Erythroblast (primary cell): ENCODE data around the gene ELOB.

Experiments used
- GATA1 ChIP-seq: IDR thresholded peaks from 2 replicates; pipeline ENCODE4 v1.6.1; 2011; ENCODE audit warnings: low read depth, mild to moderate bottlenecking, control low read depth, low read length, moderate library complexity
- POLR2A ChIP-seq: IDR thresholded peaks from 2 replicates; pipeline ENCODE4 v1.6.1; 2011; ENCODE audit warnings: mild to moderate bottlenecking, low read length

DNA sequence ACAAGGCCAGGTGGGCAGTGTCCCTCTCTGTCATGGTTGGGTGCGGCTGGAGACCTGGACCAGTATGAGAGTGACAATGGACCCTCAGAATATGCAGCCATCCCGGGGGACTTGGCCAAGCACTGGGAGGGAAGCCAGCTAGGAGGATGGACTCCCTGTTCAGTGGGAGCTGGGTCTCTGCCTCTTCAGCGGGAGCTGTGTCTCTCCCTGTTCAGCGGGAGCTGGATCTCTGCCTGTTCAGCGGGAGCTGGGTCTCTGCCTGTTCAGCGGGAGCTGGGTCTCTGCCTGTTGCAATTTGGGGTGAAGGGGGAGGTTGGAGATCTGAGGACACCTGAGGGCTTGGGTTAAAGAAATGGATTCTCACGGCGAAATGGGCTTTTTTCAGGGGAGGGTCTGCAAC is 14.1 kb upstream of the ELOB start:
- TF ChIP-seq POLR2A: no peak
- TF ChIP-seq GATA1: no peak
